WTC11 (cell line): ENCODE results near the gene PHRF1. TPM values are rescaled to one million over a fixed set of nuclear protein-coding genes. Genes with fewer than 3 reads are reported as not detected.

ENCODE experiments used
- ATF1 ChIP-seq: sonication (generic); formaldehyde crosslinking; IDR thresholded peaks from 2 replicates; pipeline ENCODE4 v1.8.1; 2023; ENCODE audit warnings: mild to moderate bottlenecking, moderate library complexity, missing genetic modification reagents
- ATF6 ChIP-seq: sonication (generic); formaldehyde crosslinking; IDR thresholded peaks from 2 replicates; pipeline ENCODE4 v1.8.1; 2023; ENCODE audit warnings: mild to moderate bottlenecking, missing genetic modification reagents
- CDX4 ChIP-seq: fragments of 250-450 bp; sonication (Bioruptor Pico); IDR thresholded peaks from 2 replicates; pipeline ENCODE4 v1.9.0; 2021; ENCODE audit warnings: moderate library complexity, mild to moderate bottlenecking, inconsistent platforms, borderline replicate concordance
- E2F1 ChIP-seq: sonication (generic); formaldehyde crosslinking; IDR thresholded peaks from 2 replicates; pipeline ENCODE4 v1.8.0; 2022; ENCODE audit warnings: mild to moderate bottlenecking, missing genetic modification reagents
- E2F4 ChIP-seq: sonication (generic); formaldehyde crosslinking; IDR thresholded peaks from 2 replicates; pipeline ENCODE4 v1.8.1; 2022; ENCODE audit warnings: low read depth, mild to moderate bottlenecking, moderate library complexity, missing genetic modification reagents, borderline replicate concordance
- ERG ChIP-seq: fragments of 250-450 bp; sonication (Bioruptor Pico); IDR thresholded peaks from 2 replicates; pipeline ENCODE4 v1.8.0; 2021; ENCODE audit warnings: mild to moderate bottlenecking
- FOXK1 ChIP-seq: sonication (generic); formaldehyde crosslinking; IDR thresholded peaks from 2 replicates; pipeline ENCODE4 v1.8.0; 2022; ENCODE audit warnings: mild to moderate bottlenecking, moderate library complexity, missing genetic modification reagents
- FOXP4 ChIP-seq: sonication (generic); formaldehyde crosslinking; IDR thresholded peaks from 2 replicates; pipeline ENCODE4 v1.8.0; 2022; ENCODE audit warnings: mild to moderate bottlenecking, missing genetic modification reagents
- GRHL2 ChIP-seq: fragments of 250-450 bp; sonication (Bioruptor Pico); IDR thresholded peaks from 2 replicates; pipeline ENCODE4 v1.8.0; 2022; ENCODE audit warnings: mild to moderate bottlenecking, moderate library complexity; ENCODE audit not compliant: insufficient replicate concordance, severe bottlenecking
- IRF2 ChIP-seq: sonication (generic); formaldehyde crosslinking; IDR thresholded peaks from 2 replicates; pipeline ENCODE4 v1.8.0; 2022; ENCODE audit warnings: low read depth, missing genetic modification reagents, borderline replicate concordance
- KAT7 ChIP-seq: sonication (generic); formaldehyde crosslinking; IDR thresholded peaks from 2 replicates; pipeline ENCODE4 v1.8.1; 2023; ENCODE audit warnings: missing genetic modification reagents, mild to moderate bottlenecking, borderline replicate concordance
- MLX ChIP-seq: sonication (generic); formaldehyde crosslinking; IDR thresholded peaks from 2 replicates; pipeline ENCODE4 v1.8.1; 2023; ENCODE audit warnings: mild to moderate bottlenecking, missing genetic modification reagents, moderate library complexity
- NFYB ChIP-seq: sonication (generic); formaldehyde crosslinking; conservative IDR thresholded peaks from 2 replicates; pipeline ENCODE4 v1.8.0; 2022; ENCODE audit warnings: low read depth, missing genetic modification reagents
- NR1H2 ChIP-seq: sonication (generic); formaldehyde crosslinking; IDR thresholded peaks from 2 replicates; pipeline ENCODE4 v1.9.0; 2021; ENCODE audit warnings: mild to moderate bottlenecking, moderate library complexity, missing genetic modification reagents
- PRDM15 ChIP-seq: sonication (generic); formaldehyde crosslinking; IDR thresholded peaks from 2 replicates; pipeline ENCODE4 v1.8.0; 2022; ENCODE audit warnings: missing genetic modification reagents
- RELA ChIP-seq: sonication (generic); formaldehyde crosslinking; IDR thresholded peaks from 2 replicates; pipeline ENCODE4 v1.8.1; 2022; ENCODE audit warnings: missing genetic modification reagents, mild to moderate bottlenecking, borderline replicate concordance
- USF2 ChIP-seq: sonication (generic); formaldehyde crosslinking; IDR thresholded peaks from 2 replicates; pipeline ENCODE4 v1.8.1; 2023; ENCODE audit warnings: mild to moderate bottlenecking, missing genetic modification reagents, moderate library complexity
- ZNF121 ChIP-seq: sonication (generic); formaldehyde crosslinking; IDR thresholded peaks from 2 replicates; pipeline ENCODE4 v1.8.0; 2023; ENCODE audit warnings: missing genetic modification reagents
- ZNF219 ChIP-seq: sonication (generic); formaldehyde crosslinking; IDR thresholded peaks from 2 replicates; pipeline ENCODE4 v1.8.0; 2023; ENCODE audit warnings: missing genetic modification reagents, mild to moderate bottlenecking, borderline replicate concordance
- ZNF281 ChIP-seq: sonication (generic); formaldehyde crosslinking; IDR thresholded peaks from 2 replicates; pipeline ENCODE4 v1.8.0; 2023; ENCODE audit warnings: mild to moderate bottlenecking, missing genetic modification reagents
- total RNA-seq: library from RNA; stranded (reverse); gene quantifications from 3 replicates; pipeline ENCODE4 v1.2.3, GENCODE V29; 2021

Gene PHRF1
- total RNA-seq, 1 experiment from 2014 or later = 46.9 TPM

GRCh38 chr11:575996-576768 is at the start of gene PHRF1 (continued):
- no peak for TF ChIP-seq ZNF121 (CRISPR knock-in tag)
- TF ChIP-seq PRDM15 (CRISPR knock-in tag) = no peak
- TF ChIP-seq ZNF281 (CRISPR knock-in tag) = no peak
- no peak for TF ChIP-seq E2F1 (CRISPR knock-in tag)
- TF ChIP-seq E2F4 (CRISPR knock-in tag) = peak; percentile 60; the same call in 1 of the 2 replicates
- peak; percentile 69; the same call in 1 of the 2 replicates for TF ChIP-seq FOXP4 (CRISPR knock-in tag)
- peak; percentile 71; the same call in 1 of the 2 replicates for TF ChIP-seq FOXK1 (CRISPR knock-in tag)
- TF ChIP-seq MLX (CRISPR knock-in tag) = no peak
- TF ChIP-seq CDX4 = no peak
- no peak for TF ChIP-seq ZNF219 (CRISPR knock-in tag)
- no peak for TF ChIP-seq IRF2 (CRISPR knock-in tag)
- no peak for TF ChIP-seq GRHL2 (CRISPR knock-in tag)
- no peak for TF ChIP-seq NR1H2 (CRISPR knock-in tag)
- no peak for TF ChIP-seq ATF6 (CRISPR knock-in tag)
- no peak for TF ChIP-seq RELA (CRISPR knock-in tag)
- no peak for TF ChIP-seq USF2 (CRISPR knock-in tag)
- no peak for TF ChIP-seq NFYB (CRISPR knock-in tag)
- no peak for TF ChIP-seq ATF1 (CRISPR knock-in tag)
- TF ChIP-seq KAT7 (CRISPR knock-in tag) = no peak; the same call in 1 of the 2 replicates
- TF ChIP-seq ERG (CRISPR knock-in tag) = no peak
